B cell (primary cell): ENCODE measurements around the gene NDUFV3. TPM values are rescaled to one million over a fixed set of nuclear protein-coding genes. Genes with fewer than 3 reads are reported as not detected.

Experiments used
- ATAC-seq: fragments of 200-7000 bp; cut with Tn5 transposase; one replicate; pipeline ENCODE4 v1.10.0; 2021; ENCODE audit warnings: low read depth, mild to moderate bottlenecking, moderate number of reproducible peaks, moderate library complexity
- CTCF ChIA-PET: fragments of 350-600 bp; sonication (Branson Sonifier 250); formaldehyde crosslinking; loops from one replicate; lab custom pipeline; 2021; ENCODE audit warnings: antibody characterized with exemption, inconsistent platforms; lab: Charles Lee
- POLR2A ChIA-PET: fragments of 350-600 bp; sonication (Branson Sonifier 250); formaldehyde crosslinking; loops from one replicate; lab custom pipeline; 2021; ENCODE audit warnings: antibody characterized with exemption; lab: Charles Lee
- DNase-seq: peaks from one replicate; pipeline ENCODE4 v3.0.0; 2013
- H2AFZ ChIP-seq: 2 replicates; pipeline ENCODE4 v1.6.1; 2012; ENCODE audit warnings: mild to moderate bottlenecking, low read depth, low read length; ENCODE audit not compliant: insufficient read depth, poor library complexity, severe bottlenecking
- H3K27ac ChIP-seq, 2 donors: 1 replicate in 1 of 2; 2 replicates in 1 of 2; pipeline ENCODE4 v1.5.1; 2012 to 2013; ENCODE audit warnings: low read length in 2 of 2, mild to moderate bottlenecking in 2 of 2, moderate library complexity in 1 of 2
- H3K27me3 ChIP-seq, 4 experiments: fragments of 200-600 bp in 1 of 4; sonication (generic) in 1 of 4; replicated peaks in 1 of 4; 1 replicate in 2 of 4; 2 replicates in 2 of 4; pipeline versions ENCODE4 v1.6.1 to v1.7.0; 2013 to 2016; ENCODE audit warnings: low read length in 3 of 4, mild to moderate bottlenecking in 2 of 4, mixed read lengths in 1 of 4, moderate library complexity in 1 of 4; ENCODE audit not compliant: insufficient read depth in 4 of 4, control insufficient read depth in 3 of 4; ENCODE audit errors: control extremely low read depth in 1 of 4
- H3K36me3 ChIP-seq, 2 experiments: replicated peaks in 1 of 2; 1 replicate in 1 of 2; 2 replicates in 1 of 2; pipeline versions ENCODE4 v1.6.1 to v1.7.1; 2013; ENCODE audit warnings: low read length in 1 of 2; ENCODE audit not compliant: insufficient read depth in 2 of 2, control insufficient read depth in 1 of 2; ENCODE audit errors: control extremely low read depth in 1 of 2, extremely low read depth in 1 of 2
- H3K4me1 ChIP-seq, 2 donors: fragments of 200-600 bp in 1 of 2; sonication (generic) in 1 of 2; 1 replicate in 1 of 2; 2 replicates in 1 of 2; pipeline versions ENCODE4 v1.5.1 to v1.6.1; 2013 to 2017; ENCODE audit warnings: low read length in 2 of 2; ENCODE audit not compliant: control insufficient read depth in 2 of 2, insufficient read depth in 2 of 2
- H3K4me2 ChIP-seq: replicated peaks from 2 replicates; pipeline ENCODE3; 2012; ENCODE audit warnings: mild to moderate bottlenecking, low read depth, low read length; ENCODE audit not compliant: poor library complexity, severe bottlenecking
- H3K4me3 ChIP-seq, 5 experiments: fragments of 200-600 bp in 1 of 5; sonication (generic) in 1 of 5; 1 replicate in 3 of 5; 2 replicates in 2 of 5; pipeline versions ENCODE4 v1.5.1 to v1.7.0; 2011 to 2016; ENCODE audit warnings: low read length in 4 of 5, mild to moderate bottlenecking in 4 of 5, low read depth in 2 of 5, control low read depth in 1 of 5, moderate library complexity in 1 of 5; ENCODE audit not compliant: insufficient read depth in 1 of 5; ENCODE audit errors: control extremely low read depth in 1 of 5, extremely low read depth in 1 of 5
- H3K79me2 ChIP-seq: fragments of 200-600 bp; sonication (generic); one replicate; pipeline ENCODE4 v1.6.0; 2016; ENCODE audit warnings: low read length; ENCODE audit not compliant: control insufficient read depth, insufficient read depth
- H3K9ac ChIP-seq: fragments of 200-600 bp; sonication (generic); 2 replicates; pipeline ENCODE4 v1.6.1; 2017; ENCODE audit warnings: mild to moderate bottlenecking, low read length, moderate library complexity
- H3K9me3 ChIP-seq, 3 donors: one replicate each; pipeline versions ENCODE4 v1.6.1 to v1.7.1; 2013; ENCODE audit warnings: low read length in 2 of 3; ENCODE audit not compliant: control insufficient read depth in 2 of 3, insufficient read depth in 1 of 3; ENCODE audit errors: control extremely low read depth in 1 of 3
- H4K20me1 ChIP-seq: 2 replicates; pipeline ENCODE4 v1.6.0; 2012; ENCODE audit warnings: mild to moderate bottlenecking, low read length; ENCODE audit not compliant: insufficient read depth, control insufficient read depth, poor library complexity, severe bottlenecking
- H3K27ac Mint-ChIP-seq: one replicate; pipeline ENCODE4 v1.8.0; 2021; ENCODE audit warnings: mixed read lengths
- H3K27me3 Mint-ChIP-seq: one replicate; pipeline ENCODE4 v1.8.0; 2021; ENCODE audit warnings: mixed read lengths
- H3K4me1 Mint-ChIP-seq: one replicate; pipeline ENCODE4 v1.8.0; 2021; ENCODE audit warnings: mixed read lengths
- H3K4me3 Mint-ChIP-seq: one replicate; pipeline ENCODE4 v1.8.0; 2021; ENCODE audit warnings: mixed read lengths
- H3K9me3 Mint-ChIP-seq: one replicate; pipeline ENCODE4 v1.8.0; 2022; ENCODE audit warnings: mixed read lengths; ENCODE audit not compliant: insufficient read depth
- CTCF ChIP-seq: fragments of 200-600 bp; IDR thresholded peaks from one replicate; pipeline ENCODE4 v1.8.0; 2022; ENCODE audit warnings: antibody characterized with exemption, mild to moderate bottlenecking
- EZH2 ChIP-seq: IDR thresholded peaks from 2 replicates; pipeline ENCODE4 v1.6.1; 2012; ENCODE audit warnings: borderline replicate concordance, low read depth, mild to moderate bottlenecking, moderate library complexity, low read length; ENCODE audit not compliant: insufficient read depth, poor library complexity, severe bottlenecking
- whole genome bisulfite sequencing: methylation state at CpG from one replicate; pipeline ENCODE4 v1.1.5; 2013; ENCODE audit warnings: missing lambda C conversion rate; ENCODE audit not compliant: insufficient coverage; 5-methylcytosine and 5-hydroxymethylcytosine counted together
- intact Hi-C: fragments of 100-400 bp; cut with micrococcal nuclease; formaldehyde crosslinking; loops from one replicate; pipeline ENCODE4 v1.10.0; 2022
- polyA plus RNA-seq: library from polyadenylated mRNA; depleted of rRNA; stranded (reverse); fragments of >200 nt; gene quantifications from 2 replicates; pipeline ENCODE4 v1.2.3, GENCODE V29; 2012
- total RNA-seq, 2 donors: library from RNA; stranded (reverse); fragments of 120-200 nt in 1 of 2; gene quantifications; 1 replicate in 1 of 2; 2 replicates in 1 of 2; pipeline versions ENCODE4 v1.2.3 to v1.2.4, GENCODE V29; 2013 to 2022

The NDUFV3 gene
- total and polyA plus RNA-seq, 2 donors (not counting 1 experiment from before 2014, with no cell fraction given): 14.0 to 29.7 TPM

- ATAC-seq: no peak
- Mint-ChIP-seq H3K27me3 (no peaks in the 10 kb centered on the region), H3K9me3 (no peaks in the 10 kb centered on the region), H3K4me3 (no peak overlapping the region), H3K4me1 (no peaks in the 10 kb centered on the region), H3K27ac (no peak overlapping the region)
- Histone ChIP-seq H3K27ac (no peak overlapping the region), H4K20me1 (peaks cover 23% of the 10 kb centered on the region), H3K9me3 (no peaks in the 10 kb centered on the region), H3K79me2 (peaks cover 31% of the 10 kb centered on the region), H3K27me3 (no peaks in the 10 kb centered on the region), H3K36me3 (peaks cover 2 to 71% of the 10 kb centered on the region in 2 experiments), H3K4me1 (no peaks in the 10 kb centered on the region), H3K9ac (no peak overlapping the region), H3K4me3 (no peak overlapping the region), H2AFZ (no peak overlapping the region), H3K4me2 (no peak overlapping the region)
- TF ChIP-seq EZH2 (no peak), CTCF (no peak)
- no peak for DNase-seq
- 97% methylated on average over 29 of the region's 34 CpGs for WGBS
- intact Hi-C loops: no loop called here
- CTCF ChIA-PET: no interaction called here
- POLR2A ChIA-PET: no interaction called here
These were observed 33.9 kb upstream of the NDUFV3 start for GRCh38 chr21:42858957-42859890.

GRCh38 chr21:42859891-42860230, 33.2 kb upstream of the NDUFV3 start:
- Histone ChIP-seq H3K4me1 (no peaks in the 10 kb centered on the region), H2AFZ (no peak overlapping the region), H3K4me3 (no peak overlapping the region), H3K27me3 (no peaks in the 10 kb centered on the region), H3K4me2 (no peak overlapping the region), H3K36me3 (peaks cover 2 to 69% of the 10 kb centered on the region in 2 experiments), H3K27ac (no peak overlapping the region), H4K20me1 (peaks cover 29% of the 10 kb centered on the region), H3K9ac (no peak overlapping the region), H3K79me2 (peaks cover 38% of the 10 kb centered on the region), H3K9me3 (no peaks in the 10 kb centered on the region)
- WGBS: 98% methylated on average over 6 of the region's 6 CpGs
- CTCF ChIA-PET: no interaction called here
- ATAC-seq (no peak), DNase-seq (no peak)
- Mint-ChIP-seq H3K27me3 (no peaks in the 10 kb centered on the region), H3K4me1 (no peaks in the 10 kb centered on the region), H3K9me3 (no peaks in the 10 kb centered on the region), H3K27ac (no peak overlapping the region), H3K4me3 (no peak overlapping the region)
- POLR2A ChIA-PET: no interaction called here
- no peak for TF ChIP-seq CTCF
- no peak for TF ChIP-seq EZH2
- intact Hi-C loops: no loop called here
